H1 (cell line): ENCODE data around the gene SCAPER. TPM values are rescaled to one million over a fixed set of nuclear protein-coding genes. Genes with fewer than 3 reads are reported as not detected.

Source experiments
- CTCF ChIA-PET: fragments of 300-600 bp; sonication (Branson Sonifier 250); formaldehyde crosslinking; loops from one replicate; lab custom pipeline; 2021; ENCODE audit not compliant: partially characterized antibody; lab: Charles Lee
- POLR2A ChIA-PET: fragments of 300-600 bp; sonication (Branson Sonifier 250); formaldehyde crosslinking; loops from one replicate; lab custom pipeline; 2021; ENCODE audit warnings: inconsistent platforms; ENCODE audit not compliant: partially characterized antibody; lab: Charles Lee
- DNase-seq, 2 experiments: peaks; one replicate each; pipeline versions ENCODE4 v3.0.0 to v3.0.0-alpha.2; 2010 to 2022; ENCODE audit warnings: low spot score in 2 of 2, low read depth in 1 of 2, mixed read lengths in 1 of 2
- FAIRE-seq: peaks from 2 replicates; lab custom pipeline; 2011; peaks lifted over from hg19 to GRCh38; lab: Jason Lieb, UNC
- H2AFZ ChIP-seq: 2 replicates; pipeline ENCODE4 v1.8.1; 2012; ENCODE audit warnings: low read length, inconsistent platforms
- H2AK5ac ChIP-seq: 2 replicates; pipeline ENCODE4 v1.6.1; 2013; ENCODE audit warnings: low read depth, low read length
- H2BK120ac ChIP-seq: replicated peaks from 2 replicates; pipeline ENCODE3; 2013; ENCODE audit warnings: low read depth, low read length, inconsistent platforms
- H2BK12ac ChIP-seq: 2 replicates; pipeline ENCODE4 v1.6.1; 2013; ENCODE audit warnings: low read depth, low read length
- H2BK15ac ChIP-seq: 2 replicates; pipeline ENCODE4 v1.6.1; 2013; ENCODE audit warnings: low read length
- H2BK20ac ChIP-seq: 2 replicates; pipeline ENCODE4 v1.6.1; 2013; ENCODE audit warnings: low read length
- H2BK5ac ChIP-seq: 2 replicates; pipeline ENCODE4 v1.6.1; 2013; ENCODE audit warnings: low read depth, low read length
- H3K14ac ChIP-seq: 2 replicates; pipeline ENCODE4 v1.6.1; 2013; ENCODE audit warnings: inconsistent platforms; ENCODE audit not compliant: insufficient read length
- H3K18ac ChIP-seq: 2 replicates; pipeline ENCODE4 v1.6.1; 2013; ENCODE audit warnings: low read length; ENCODE audit errors: extremely low read depth
- H3K23ac ChIP-seq: 2 replicates; pipeline ENCODE4 v1.6.1; 2013; ENCODE audit warnings: inconsistent platforms; ENCODE audit not compliant: insufficient read length
- H3K23me2 ChIP-seq: 2 replicates; pipeline ENCODE4 v1.6.1; 2013; ENCODE audit warnings: low read depth, low read length
- H3K27ac ChIP-seq: 2 replicates; pipeline ENCODE4 v1.6.1; 2011; ENCODE audit warnings: low read depth, low read length, inconsistent platforms
- H3K27me3 ChIP-seq, 4 experiments: replicated peaks in 1 of 4; 1 replicate in 1 of 4; 2 replicates in 3 of 4; pipeline versions ENCODE4 v1.6.1 to v1.8.1; 2011 to 2013; ENCODE audit warnings: low read length in 3 of 4, mild to moderate bottlenecking in 3 of 4, inconsistent platforms in 2 of 4, mixed read lengths in 2 of 4, moderate library complexity in 1 of 4; ENCODE audit not compliant: control insufficient read depth in 3 of 4, insufficient read depth in 3 of 4; ENCODE audit errors: extremely low read depth in 1 of 4
- H3K36me3 ChIP-seq, 4 experiments: 2 replicates each; pipeline versions ENCODE4 v1.6.1 to v1.8.1; 2011 to 2013; ENCODE audit warnings: mild to moderate bottlenecking in 4 of 4, low read length in 3 of 4, moderate library complexity in 2 of 4, control low read depth in 1 of 4, inconsistent platforms in 1 of 4; ENCODE audit not compliant: insufficient read depth in 4 of 4, control insufficient read depth in 2 of 4
- H3K4ac ChIP-seq: replicated peaks from 2 replicates; pipeline ENCODE3; 2013; ENCODE audit warnings: low read length, low read depth, mixed read lengths, inconsistent platforms; ENCODE audit not compliant: insufficient read length
- H3K4me1 ChIP-seq, 4 experiments: replicated peaks in 1 of 4; 1 replicate in 1 of 4; 2 replicates in 3 of 4; pipeline versions ENCODE4 v1.6.1 to v1.8.1; 2011 to 2013; ENCODE audit warnings: low read length in 3 of 4, inconsistent platforms in 2 of 4, mixed read lengths in 1 of 4; ENCODE audit not compliant: insufficient read depth in 4 of 4, control insufficient read depth in 3 of 4
- H3K4me2 ChIP-seq, 2 experiments: 2 replicates each; pipeline versions ENCODE4 v1.6.1 to v1.8.1; 2011 to 2013; ENCODE audit warnings: low read depth in 2 of 2, low read length in 2 of 2, control low read depth in 1 of 2, inconsistent platforms in 1 of 2, mild to moderate bottlenecking in 1 of 2; ENCODE audit not compliant: insufficient read depth in 1 of 2
- H3K4me3 ChIP-seq, 4 experiments: fragments of 200-600, 300-600 bp in 1 of 4; sonication (generic), shearing (Covaris generic), sonication (Bioruptor Twin) in 1 of 4; 2 replicates each; pipeline versions ENCODE4 v1.5.1 to v1.8.1; 2011 to 2016; ENCODE audit warnings: low read length in 4 of 4, low read depth in 3 of 4, control low read depth in 2 of 4, inconsistent platforms in 2 of 4, mild to moderate bottlenecking in 2 of 4, mixed read lengths in 1 of 4, moderate library complexity in 1 of 4; ENCODE audit not compliant: insufficient read depth in 2 of 4; ENCODE audit errors: extremely low read depth in 1 of 4
- H3K56ac ChIP-seq: replicated peaks from 2 replicates; pipeline ENCODE3; 2013; ENCODE audit warnings: low read depth, mild to moderate bottlenecking, mixed read lengths, low read length, inconsistent platforms; ENCODE audit not compliant: insufficient read length
- H3K79me1 ChIP-seq: 2 replicates; pipeline ENCODE4 v1.6.1; 2013; ENCODE audit warnings: low read depth, low read length, control low read depth
- H3K79me2 ChIP-seq, 2 experiments: 2 replicates each; pipeline versions ENCODE4 v1.6.1 to v1.8.1; 2012 to 2013; ENCODE audit warnings: low read length in 2 of 2, mild to moderate bottlenecking in 2 of 2, inconsistent platforms in 1 of 2; ENCODE audit not compliant: insufficient read depth in 2 of 2, control insufficient read depth in 1 of 2
- H3K9ac ChIP-seq, 4 experiments: replicated peaks in 1 of 4; 1 replicate in 1 of 4; 2 replicates in 3 of 4; pipeline versions ENCODE4 v1.6.1 to v1.8.1; 2011 to 2013; ENCODE audit warnings: low read depth in 3 of 4, low read length in 3 of 4, control low read depth in 2 of 4, mild to moderate bottlenecking in 2 of 4, moderate library complexity in 2 of 4, inconsistent platforms in 1 of 4; ENCODE audit errors: extremely low read depth in 1 of 4
- H3K9me3 ChIP-seq, 2 experiments: 2 replicates each; pipeline versions ENCODE4 v1.6.1 to v1.8.1; 2012 to 2013; ENCODE audit warnings: mild to moderate bottlenecking in 2 of 2, moderate library complexity in 2 of 2, control low read depth in 1 of 2, inconsistent platforms in 1 of 2, low read depth in 1 of 2, low read length in 1 of 2, mixed read lengths in 1 of 2; ENCODE audit not compliant: insufficient read depth in 2 of 2
- H4K20me1 ChIP-seq, 2 experiments: replicated peaks in 1 of 2; 2 replicates each; pipeline versions ENCODE3 to v1.8.1; 2011 to 2013; ENCODE audit warnings: inconsistent platforms in 2 of 2, low read length in 2 of 2, mild to moderate bottlenecking in 1 of 2; ENCODE audit not compliant: insufficient read depth in 2 of 2, control insufficient read depth in 1 of 2
- H4K5ac ChIP-seq: 2 replicates; pipeline ENCODE4 v1.6.1; 2013; ENCODE audit warnings: low read length, low read depth, mixed read lengths, inconsistent platforms; ENCODE audit not compliant: insufficient read length
- H4K8ac ChIP-seq: 2 replicates; pipeline ENCODE4 v1.8.0; 2013; ENCODE audit warnings: mild to moderate bottlenecking, moderate library complexity, low read length, inconsistent platforms; ENCODE audit not compliant: insufficient read depth; ENCODE audit errors: extremely low read depth
- H4K91ac ChIP-seq: replicated peaks from 2 replicates; pipeline ENCODE3; 2013; ENCODE audit warnings: low read length, mixed read lengths, inconsistent platforms; ENCODE audit not compliant: insufficient read length
- EZH2 ChIP-seq: fragments of 200-600 bp; sonication (generic); IDR thresholded peaks from 2 replicates; pipeline ENCODE4 v1.7.1; 2012; ENCODE audit warnings: low read depth, mild to moderate bottlenecking, moderate library complexity, low read length, inconsistent platforms; ENCODE audit not compliant: severe bottlenecking
- FOSL1 ChIP-seq: IDR thresholded peaks from 2 replicates; pipeline ENCODE4 v1.6.1; 2011; ENCODE audit warnings: mild to moderate bottlenecking, low read depth, low read length, moderate library complexity; ENCODE audit not compliant: insufficient read depth
- HDAC6 ChIP-seq: IDR thresholded peaks from one replicate; pipeline ENCODE4 v1.7.1; 2012; ENCODE audit warnings: low read depth, mild to moderate bottlenecking, inconsistent platforms, low read length, moderate library complexity
- JUN ChIP-seq: IDR thresholded peaks from 2 replicates; pipeline ENCODE4 v1.6.1; 2011; ENCODE audit warnings: low read depth, mild to moderate bottlenecking, improper control_type of control experiment, low read length
- KDM4A ChIP-seq: IDR thresholded peaks from one replicate; pipeline ENCODE4 v1.7.1; 2012; ENCODE audit warnings: low read depth, mild to moderate bottlenecking, moderate library complexity, low read length, inconsistent platforms; ENCODE audit not compliant: severe bottlenecking
- SAP30 ChIP-seq: fragments of 300-600 bp; sonication (generic); IDR thresholded peaks from 2 replicates; pipeline ENCODE4 v1.7.1; 2012; ENCODE audit warnings: low read length, moderate library complexity, mild to moderate bottlenecking, inconsistent platforms; ENCODE audit not compliant: insufficient read depth, insufficient replicate concordance
- SIX5 ChIP-seq: IDR thresholded peaks from 2 replicates; pipeline ENCODE4 v1.6.1; 2011; ENCODE audit warnings: mild to moderate bottlenecking, low read depth, low read length
- TCF12 ChIP-seq: IDR thresholded peaks from 2 replicates; pipeline ENCODE4 v1.6.1; 2011; ENCODE audit warnings: low read depth, mild to moderate bottlenecking, low read length
- WGBS, 2 experiments: shearing (Covaris generic) in 1 of 2; methylation state at CpG; one replicate each; pipeline versions ENCODE4 v1.1.6 to v1.1.7; 2013 to 2015; ENCODE audit warnings: low lambda C conversion rate in 2 of 2, mixed read lengths in 2 of 2, inconsistent platforms in 1 of 2, low coverage in 1 of 2, missing lambda C conversion rate in 1 of 2; ENCODE audit not compliant: insufficient replicate concordance in 2 of 2, insufficient coverage in 1 of 2, insufficient read length in 1 of 2; ENCODE audit errors: extremely low coverage in 1 of 2, missing lambda C conversion rate in 1 of 2; 5-methylcytosine and 5-hydroxymethylcytosine counted together
- polyA plus RNA-seq, 7 experiments: library from polyadenylated mRNA; depleted of rRNA in 3 of 7; stranded (reverse) in 5 of 7; unstranded in 2 of 7; fragments of >200 nt in 5 of 7; fragments of 200-250 nt in 2 of 7; gene quantifications; 1 replicate in 5 of 7; 2 replicates in 1 of 7; 4 replicates in 1 of 7; pipeline versions ENCODE4 v1.2.1 to v1.2.3, GENCODE V29; 2011 to 2013; ENCODE audit warnings: missing spikeins in 2 of 7, mixed read lengths in 2 of 7
- total RNA-seq: library from RNA; stranded (reverse); fragmentation: NEBNext Ultra II Directional; extraction: Animal tissue kit (Norgen Biotek cat#: 25700); gene quantifications from 2 replicates; pipeline ENCODE4 v1.2.1, GENCODE V29; 2021
- TF ChIP-seq, protein P1 (sequence below): IDR thresholded peaks from 2 replicates; pipeline ENCODE4 v1.6.1; 2011; ENCODE audit warnings: low read depth, mild to moderate bottlenecking, low read length; ENCODE audit not compliant: insufficient read depth

SCAPER gene
- total and polyA plus RNA-seq, 2 of the 8 experiments (the other 6 are each of a cell fraction or from before 2014, with no cell fraction given), result 1.6 to 6.8 TPM

DNA sequence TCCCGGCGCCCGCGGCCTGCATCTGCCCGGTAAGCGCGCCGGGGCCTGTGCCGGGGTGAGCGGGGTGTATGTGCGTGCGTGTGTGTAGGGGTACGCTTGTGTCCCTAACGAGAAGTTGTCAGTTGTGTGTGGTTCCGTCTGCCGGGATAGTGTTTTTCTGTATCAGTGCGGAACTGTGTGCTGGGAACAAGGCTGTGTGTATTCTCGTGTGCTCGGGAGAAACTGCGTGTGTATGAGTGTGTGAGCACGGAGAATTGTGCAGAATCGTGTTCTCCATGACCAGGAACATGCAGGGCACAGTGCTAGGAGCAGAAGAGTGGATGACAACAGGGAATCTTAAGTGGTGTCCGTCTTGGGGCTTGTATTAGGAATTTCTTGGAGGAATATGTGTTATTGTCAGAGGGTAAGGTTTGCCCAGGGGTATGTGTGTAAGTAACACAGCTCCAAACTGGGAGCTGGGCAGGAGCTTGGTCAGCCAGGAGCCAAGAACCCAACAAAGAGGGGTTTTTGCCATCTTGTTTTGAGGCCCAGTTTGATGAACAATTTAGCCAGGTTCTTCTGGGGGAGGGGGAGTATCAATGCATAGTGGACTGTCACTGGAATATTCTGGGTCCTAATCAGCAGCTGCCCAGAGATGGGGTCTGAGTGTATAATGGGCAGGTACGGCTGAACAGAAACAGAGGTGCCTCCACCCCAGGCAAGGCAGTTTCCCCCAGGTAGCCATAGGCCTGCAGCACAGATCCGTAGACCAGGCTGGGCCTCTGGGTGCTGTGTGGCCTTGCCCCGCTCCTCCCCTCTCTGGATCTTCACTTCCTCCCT lies 566.4 kb downstream of the SCAPER start:
- H3K4me1 ChIP-seq, result peaks cover 0 to 40% (median 27%) of the 10 kb centered on the region in 4 experiments; a peak in 6 of 7 replicates
- no peak overlapping the region for H3K14ac ChIP-seq
- H4K20me1 ChIP-seq, result peaks cover 10 to 27% of the 10 kb centered on the region in 2 experiments
- peak overlapping the region; percentile 100; the same call in 1 of the 2 replicates for H2BK15ac ChIP-seq
- H4K91ac ChIP-seq, result peak overlapping the region; percentile 63
- H2AK5ac ChIP-seq, result peak overlapping the region; percentile 77; the same call in 1 of the 2 replicates
- no peak overlapping the region for H4K5ac ChIP-seq
- no peak for FAIRE-seq
- 0 out of 2 replicates have a peak overlapping the region, but pooled peaks have one; percentile 90 for H2BK20ac ChIP-seq
- CTCF ChIA-PET, result interaction anchor here (1.4 kb wide), 1 partner anchor 154 kb away, joined by 4 read pairs; no protein-coding TSS in a partner anchor
- H3K27me3 ChIP-seq, result peaks cover 65 to 96% (median 87%) of the 10 kb centered on the region in 4 experiments
- DNase-seq, result no peak
- POLR2A ChIA-PET, result interaction anchor here (4.8 kb wide), 1 partner anchor 8 kb away, joined by 55 read pairs; no protein-coding TSS in a partner anchor
- peaks cover 11% of the 10 kb centered on the region; the same call in 1 of the 2 replicates for H3K23me2 ChIP-seq
- H2AFZ ChIP-seq, result no peak overlapping the region
- H3K79me1 ChIP-seq, result no peaks in the 10 kb centered on the region
- peak overlapping the region; percentile 68; the same call in 1 of the 2 replicates for H2BK5ac ChIP-seq
- no peak overlapping the region for H3K23ac ChIP-seq
- H3K4ac ChIP-seq, result no peak overlapping the region
- H2BK12ac ChIP-seq, result peak overlapping the region; percentile 86
- no peak overlapping the region for H3K56ac ChIP-seq
- H3K4me3 ChIP-seq, result peak overlapping the region in 2 of 4 experiments; percentile 9 to 55; a peak in 3 of 8 replicates
- no peak overlapping the region for H3K9ac ChIP-seq
- H3K27ac ChIP-seq, result no peak overlapping the region
- no peak overlapping the region; the same call in 1 of the 2 replicates for H3K18ac ChIP-seq
- no peak overlapping the region for H4K8ac ChIP-seq
- H3K36me3 ChIP-seq, result peaks cover 0 to 26% (median 0%) of the 10 kb centered on the region in 4 experiments; a peak in 1 of 8 replicates
- H3K4me2 ChIP-seq, result peak overlapping the region; percentile 80 to 82
- peaks cover 0 to 10% of the 10 kb centered on the region in 2 experiments; a peak in 1 of 4 replicates for H3K9me3 ChIP-seq
- no peaks in the 10 kb centered on the region for H3K79me2 ChIP-seq
- H2BK120ac ChIP-seq, result no peak overlapping the region
- 8% methylated on average over 20 of the region's 26 CpGs; no CpG with 5 or more reads in 1 of the 2 experiments for WGBS, 2 experiments
- TF ChIP-seq, protein P1, sequence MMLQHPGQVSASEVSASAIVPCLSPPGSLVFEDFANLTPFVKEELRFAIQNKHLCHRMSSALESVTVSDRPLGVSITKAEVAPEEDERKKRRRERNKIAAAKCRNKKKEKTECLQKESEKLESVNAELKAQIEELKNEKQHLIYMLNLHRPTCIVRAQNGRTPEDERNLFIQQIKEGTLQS, result no peak
- TF ChIP-seq SAP30 (no peak), JUN (no peak), HDAC6 (no peak), TCF12 (no peak), KDM4A (no peak), SIX5 (no peak), FOSL1 (no peak), EZH2 (peak; percentile 68)
